Measurements from ENCODE around the gene DCDC2.

Gene DCDC2

DNA sequence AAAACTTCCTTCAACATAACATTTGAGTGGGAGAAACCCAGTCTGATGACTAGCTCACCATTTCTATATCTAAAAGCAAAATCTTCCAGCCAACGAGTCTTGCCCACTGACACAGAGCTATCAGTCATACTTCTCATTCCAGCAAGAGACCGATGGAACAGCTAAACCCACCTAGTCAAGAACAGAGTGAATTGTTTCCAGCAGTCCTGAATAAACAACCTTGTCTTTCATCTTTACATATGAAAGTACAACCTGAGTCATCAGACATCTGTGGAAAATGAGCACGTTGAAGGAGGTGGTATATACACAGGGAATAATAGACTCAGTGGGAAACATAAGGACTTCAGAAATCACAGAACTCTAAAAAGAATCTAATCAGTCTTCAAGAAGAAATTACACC, 208.0 kb downstream of the DCDC2 start:
- Histone ChIP-seq H3K4me1 (ENCODE audit: control insufficient read depth in 2 of 2, insufficient read depth in 1 of 2, low read depth in 1 of 2, low read length in 2 of 2) (peaks cover 0 to 3% of the 10 kb centered on the region in 2 donors), H3K79me1 (ENCODE audit: low read depth, low read length) (no peaks in the 10 kb centered on the region), H3K4me3 (ENCODE audit: low read length in 2 of 2) (no peak overlapping the region), H2BK12ac (ENCODE audit: low read length) (no peak overlapping the region), H2AK5ac (ENCODE audit: low read depth, low read length) (no peak overlapping the region), H3K36me3 (replicated peaks in 1 of 2; ENCODE audit: control insufficient read depth in 2 of 2, insufficient read depth in 2 of 2, low read length in 2 of 2) (no peaks in the 10 kb centered on the region), H2BK5ac (ENCODE audit: low read length) (no peak overlapping the region), H2BK15ac (ENCODE audit: low read length) (no peak overlapping the region), H3K9me3 (replicated peaks in 1 of 2; ENCODE audit: control insufficient read depth in 2 of 2, insufficient read depth in 1 of 2, low read depth in 1 of 2, low read length in 2 of 2) (no peaks in the 10 kb centered on the region), H3K23ac (ENCODE audit: low read depth, low read length, poor library complexity) (no peak overlapping the region), H3K27ac (replicated peaks; ENCODE audit: low read length) (no peak overlapping the region), H3K9ac (ENCODE audit: low read depth, low read length, poor library complexity) (no peak overlapping the region), H3K4me2 (ENCODE audit: insufficient read depth, low read length, poor library complexity, severe bottlenecking) (no peak overlapping the region), H3K4ac (ENCODE audit: low read length) (no peak overlapping the region), H3K14ac (ENCODE audit: low read length) (no peak overlapping the region), H3K18ac (ENCODE audit: low read length) (no peak overlapping the region), H2AFZ (ENCODE audit: low read length) (no peak overlapping the region), H4K91ac (ENCODE audit: low read depth, low read length, poor library complexity) (no peak overlapping the region), H4K8ac (ENCODE audit: low read depth, low read length) (no peak overlapping the region), H3K27me3 (ENCODE audit: control insufficient read depth in 3 of 3, insufficient read depth in 3 of 3, low read depth in 1 of 3, low read length in 3 of 3) (no peaks in the 10 kb centered on the region), H2BK120ac (ENCODE audit: low read depth, low read length) (no peak overlapping the region)
- no peak for DNase-seq (ENCODE audit: low spot score)
- WGBS, 2 donors (ENCODE audit: extremely low coverage in 2 of 2, insufficient read length in 2 of 2, insufficient replicate concordance in 1 of 2), result no CpG with 5 or more reads among the region's 3 CpGs

DNA sequence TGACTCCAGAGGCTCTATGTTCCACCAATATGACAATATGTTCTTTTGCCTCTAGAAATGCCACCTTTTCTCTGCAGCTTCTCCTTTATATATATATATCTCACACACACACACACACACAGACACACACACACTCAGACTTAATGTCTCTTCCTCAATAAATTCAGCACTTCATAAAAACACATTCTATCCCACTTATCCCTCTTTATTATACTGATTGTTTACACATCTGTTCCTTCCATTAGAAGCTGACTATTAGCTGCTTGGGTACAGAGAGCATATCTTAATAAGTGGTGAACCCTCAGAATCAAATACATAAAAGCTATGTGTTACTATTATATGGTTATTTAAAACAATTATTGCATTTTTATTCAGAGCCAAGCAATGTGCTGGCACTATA, 208.6 kb downstream of the DCDC2 start:
- Histone ChIP-seq H2BK5ac (ENCODE audit: low read length) (no peak overlapping the region), H2AK5ac (ENCODE audit: low read depth, low read length) (no peak overlapping the region), H2BK120ac (ENCODE audit: low read depth, low read length) (no peak overlapping the region), H2AFZ (ENCODE audit: low read length) (no peak overlapping the region), H3K9me3 (replicated peaks in 1 of 2; ENCODE audit: control insufficient read depth in 2 of 2, insufficient read depth in 1 of 2, low read depth in 1 of 2, low read length in 2 of 2) (no peaks in the 10 kb centered on the region), H3K9ac (ENCODE audit: low read depth, low read length, poor library complexity) (no peak overlapping the region), H2BK15ac (ENCODE audit: low read length) (no peak overlapping the region), H3K27me3 (ENCODE audit: control insufficient read depth in 3 of 3, insufficient read depth in 3 of 3, low read depth in 1 of 3, low read length in 3 of 3) (no peaks in the 10 kb centered on the region), H3K27ac (replicated peaks; ENCODE audit: low read length) (no peak overlapping the region), H3K4me2 (ENCODE audit: insufficient read depth, low read length, poor library complexity, severe bottlenecking) (no peak overlapping the region), H2BK12ac (ENCODE audit: low read length) (no peak overlapping the region), H3K4me3 (ENCODE audit: low read length in 2 of 2) (no peak overlapping the region), H3K36me3 (replicated peaks in 1 of 2; ENCODE audit: control insufficient read depth in 2 of 2, insufficient read depth in 2 of 2, low read length in 2 of 2) (no peaks in the 10 kb centered on the region), H3K4me1 (ENCODE audit: control insufficient read depth in 2 of 2, insufficient read depth in 1 of 2, low read depth in 1 of 2, low read length in 2 of 2) (peaks cover 0 to 3% of the 10 kb centered on the region in 2 donors), H3K23ac (ENCODE audit: low read depth, low read length, poor library complexity) (no peak overlapping the region), H4K91ac (ENCODE audit: low read depth, low read length, poor library complexity) (no peak overlapping the region), H3K14ac (ENCODE audit: low read length) (no peak overlapping the region), H3K79me1 (ENCODE audit: low read depth, low read length) (no peaks in the 10 kb centered on the region), H3K4ac (ENCODE audit: low read length) (no peak overlapping the region), H4K8ac (ENCODE audit: low read depth, low read length) (no peak overlapping the region), H3K18ac (ENCODE audit: low read length) (no peak overlapping the region)
- no peak for DNase-seq (ENCODE audit: low spot score)

- no peak overlapping the region for H4K8ac ChIP-seq (ENCODE audit: low read depth, low read length)
Observed at GRCh38 chr6:24148684-24149083, 209.2 kb downstream of the DCDC2 start.

GRCh38 chr6:24148154-24148570, 209.7 kb downstream of the DCDC2 start:
- Histone ChIP-seq H3K9me3 (replicated peaks in 1 of 2; ENCODE audit: control insufficient read depth in 2 of 2, insufficient read depth in 1 of 2, low read depth in 1 of 2, low read length in 2 of 2) (no peaks in the 10 kb centered on the region), H3K4me2 (ENCODE audit: insufficient read depth, low read length, poor library complexity, severe bottlenecking) (no peak overlapping the region), H2BK15ac (ENCODE audit: low read length) (no peak overlapping the region), H4K91ac (ENCODE audit: low read depth, low read length, poor library complexity) (no peak overlapping the region), H3K23ac (ENCODE audit: low read depth, low read length, poor library complexity) (no peak overlapping the region), H4K8ac (ENCODE audit: low read depth, low read length) (no peak overlapping the region), H3K18ac (ENCODE audit: low read length) (no peak overlapping the region), H3K4ac (ENCODE audit: low read length) (no peak overlapping the region), H3K9ac (ENCODE audit: low read depth, low read length, poor library complexity) (no peak overlapping the region), H3K27me3 (ENCODE audit: control insufficient read depth in 3 of 3, insufficient read depth in 3 of 3, low read depth in 1 of 3, low read length in 3 of 3) (no peaks in the 10 kb centered on the region), H2AFZ (ENCODE audit: low read length) (no peak overlapping the region), H2BK12ac (ENCODE audit: low read length) (no peak overlapping the region), H3K4me1 (ENCODE audit: control insufficient read depth in 2 of 2, insufficient read depth in 1 of 2, low read depth in 1 of 2, low read length in 2 of 2) (peaks cover 0 to 3% of the 10 kb centered on the region in 2 donors), H2AK5ac (ENCODE audit: low read depth, low read length) (no peak overlapping the region), H3K27ac (replicated peaks; ENCODE audit: low read length) (no peak overlapping the region), H3K36me3 (replicated peaks in 1 of 2; ENCODE audit: control insufficient read depth in 2 of 2, insufficient read depth in 2 of 2, low read length in 2 of 2) (no peaks in the 10 kb centered on the region), H3K79me1 (ENCODE audit: low read depth, low read length) (no peaks in the 10 kb centered on the region), H3K14ac (ENCODE audit: low read length) (no peak overlapping the region), H2BK5ac (ENCODE audit: low read length) (no peak overlapping the region), H2BK120ac (ENCODE audit: low read depth, low read length) (no peak overlapping the region), H3K4me3 (ENCODE audit: low read length in 2 of 2) (no peak overlapping the region)
- DNase-seq (ENCODE audit: low spot score), result no peak
- WGBS, 2 donors (ENCODE audit: extremely low coverage in 2 of 2, insufficient read length in 2 of 2, insufficient replicate concordance in 1 of 2), result no CpG with 5 or more reads among the region's 3 CpGs

More at GRCh38 chr6:24148684-24149083, 209.2 kb downstream of the DCDC2 start:
- no peak overlapping the region for H3K4me3 ChIP-seq (ENCODE audit: low read length in 2 of 2)
- no peak overlapping the region for H3K23ac ChIP-seq (ENCODE audit: low read depth, low read length, poor library complexity)
- H3K18ac ChIP-seq (ENCODE audit: low read length), result no peak overlapping the region
- no peak overlapping the region for H2BK5ac ChIP-seq (ENCODE audit: low read length)
- no peaks in the 10 kb centered on the region for H3K36me3 ChIP-seq (replicated peaks in 1 of 2; ENCODE audit: control insufficient read depth in 2 of 2, insufficient read depth in 2 of 2, low read length in 2 of 2)
- no peak overlapping the region for H3K4me2 ChIP-seq (ENCODE audit: insufficient read depth, low read length, poor library complexity, severe bottlenecking)
- H2AK5ac ChIP-seq (ENCODE audit: low read depth, low read length), result no peak overlapping the region
- no peak overlapping the region for H3K4ac ChIP-seq (ENCODE audit: low read length)
- no peak for DNase-seq (ENCODE audit: low spot score)
- no peak overlapping the region for H2AFZ ChIP-seq (ENCODE audit: low read length)
- peaks cover 0 to 3% of the 10 kb centered on the region in 2 donors for H3K4me1 ChIP-seq (ENCODE audit: control insufficient read depth in 2 of 2, insufficient read depth in 1 of 2, low read depth in 1 of 2, low read length in 2 of 2)
- no peaks in the 10 kb centered on the region for H3K79me1 ChIP-seq (ENCODE audit: low read depth, low read length)
- no peaks in the 10 kb centered on the region for H3K27me3 ChIP-seq (ENCODE audit: control insufficient read depth in 3 of 3, insufficient read depth in 3 of 3, low read depth in 1 of 3, low read length in 3 of 3)
- no peaks in the 10 kb centered on the region for H3K9me3 ChIP-seq (replicated peaks in 1 of 2; ENCODE audit: control insufficient read depth in 2 of 2, insufficient read depth in 1 of 2, low read depth in 1 of 2, low read length in 2 of 2)
- no peak overlapping the region for H3K9ac ChIP-seq (ENCODE audit: low read depth, low read length, poor library complexity)
- H3K14ac ChIP-seq (ENCODE audit: low read length), result no peak overlapping the region
- no peak overlapping the region for H3K27ac ChIP-seq (replicated peaks; ENCODE audit: low read length)
- H2BK12ac ChIP-seq (ENCODE audit: low read length), result no peak overlapping the region
- H2BK15ac ChIP-seq (ENCODE audit: low read length), result no peak overlapping the region
- H2BK120ac ChIP-seq (ENCODE audit: low read depth, low read length), result no peak overlapping the region
- no peak overlapping the region for H4K91ac ChIP-seq (ENCODE audit: low read depth, low read length, poor library complexity)
